BLaER1 treated with 17β-estradiol and CSF1 and Interleukin-3, amounts not matched to agents 10 nM and 100 nM (cell line): ENCODE results near the gene NBAS.
A peak's percentile ranks its signal among the peaks of the same experiment; 100 is the strongest.

Experiments
- H3K27ac ChIP-seq, 11 experiments: shearing (Covaris generic); formaldehyde crosslinking; 2 replicates each; pipeline ENCODE4 v1.8.1; 2022
- H3K27me3 ChIP-seq, 11 experiments: shearing (Covaris generic); formaldehyde crosslinking; 2 replicates each; pipeline ENCODE4 v1.8.1; 2022
- H3K36me3 ChIP-seq, 11 experiments: shearing (Covaris generic); formaldehyde crosslinking; 2 replicates each; pipeline ENCODE4 v1.8.1; 2022
- H3K4me1 ChIP-seq, 10 experiments: shearing (Covaris generic); formaldehyde crosslinking; 2 replicates each; pipeline ENCODE4 v1.8.1; 2022
- H3K4me2 ChIP-seq, 11 experiments: shearing (Covaris generic); formaldehyde crosslinking; 2 replicates each; pipeline ENCODE4 v1.8.1; 2022
- H3K4me3 ChIP-seq, 10 experiments: shearing (Covaris generic); formaldehyde crosslinking; 2 replicates each; pipeline ENCODE4 v1.8.1; 2022
- H3K9ac ChIP-seq, 11 experiments: shearing (Covaris generic); formaldehyde crosslinking; 2 replicates each; pipeline ENCODE4 v1.8.1; 2022
- H3K9me3 ChIP-seq, 11 experiments: shearing (Covaris generic); formaldehyde crosslinking; replicated peaks in 1 of 11; 2 replicates each; pipeline ENCODE4 v1.8.1; 2022
- H4K20me1 ChIP-seq, 11 experiments: shearing (Covaris generic); formaldehyde crosslinking; 2 replicates each; pipeline ENCODE4 v1.8.1; 2022
- Cebpa-rat ChIP-seq, 11 experiments: shearing (Covaris generic); IDR thresholded peaks; 2 replicates each; pipeline ENCODE4 v1.8.1; 2022

Gene NBAS

DNA sequence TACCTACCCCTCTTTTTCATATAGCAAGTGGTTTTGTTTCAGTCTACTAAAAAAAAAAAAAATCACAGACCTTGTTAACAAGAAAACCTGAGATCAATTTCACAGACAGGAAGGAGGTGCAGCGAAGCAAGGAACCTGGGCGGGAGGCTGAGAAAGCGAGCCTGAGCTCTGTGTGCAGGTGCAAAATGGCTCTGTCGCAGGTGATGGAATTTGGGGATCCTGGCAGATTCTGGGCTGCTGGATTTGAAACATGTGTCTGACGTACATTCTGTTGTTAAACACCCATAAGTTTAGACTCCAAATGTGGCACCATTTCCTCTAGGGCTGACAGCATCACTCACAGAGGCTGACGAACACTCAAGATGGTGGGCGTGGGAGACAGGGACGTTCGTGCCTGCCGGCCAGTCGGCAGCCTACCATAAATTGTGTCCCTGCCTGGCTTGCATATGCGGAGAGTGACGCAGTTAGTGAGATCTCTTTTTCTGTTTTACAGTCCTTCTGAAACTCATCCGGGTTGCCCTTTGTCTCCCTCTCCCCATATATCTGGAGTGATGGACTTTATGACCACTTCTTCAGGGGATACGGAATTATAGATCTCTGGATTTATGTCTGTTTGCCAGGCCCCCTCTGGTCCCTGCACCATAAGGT lies 21.7 kb upstream of the NBAS start:
- Histone ChIP-seq H3K4me1 (peaks cover 0 to 8% (median 0%) of the 10 kb centered on the region in 10 experiments; a peak in 5 of 20 replicates), H3K27me3 (no peaks in the 10 kb centered on the region), H3K4me2 (peak overlapping the region in 3 of 11 experiments; percentile 12 to 21 (median 16); a peak in 2 of 22 replicates), H3K4me3 (no peak overlapping the region), H3K9me3 (no peaks in the 10 kb centered on the region), H3K9ac (no peak overlapping the region), H3K27ac (no peak overlapping the region), H4K20me1 (no peaks in the 10 kb centered on the region), H3K36me3 (no peaks in the 10 kb centered on the region)
- no peak for TF ChIP-seq Cebpa-rat (IDR thresholded peaks at IDR 0.05)

DNA sequence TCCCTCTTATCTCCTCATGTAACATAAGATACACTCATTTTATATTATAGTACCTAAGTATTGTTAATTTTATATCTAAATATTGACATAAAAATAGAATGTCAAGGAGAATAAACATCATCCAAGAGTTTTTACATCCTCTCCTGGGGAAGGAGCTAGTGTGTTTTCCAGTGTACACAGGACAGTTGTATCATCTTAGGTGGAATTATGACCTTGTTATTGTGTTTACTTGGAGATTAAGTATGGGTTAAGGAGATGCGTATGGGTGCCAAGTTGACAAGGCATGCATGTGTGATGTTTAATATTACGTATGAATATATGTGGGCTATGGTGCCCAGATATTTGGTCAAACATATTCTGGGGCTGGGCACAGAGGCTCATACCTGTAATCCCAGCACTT lies 19.3 kb upstream of the NBAS start:
- Histone ChIP-seq H3K9ac (no peak overlapping the region), H3K4me1 (peaks cover 0 to 16% (median 4%) of the 10 kb centered on the region in 10 experiments; a peak in 11 of 20 replicates), H3K36me3 (no peaks in the 10 kb centered on the region), H3K4me3 (no peak overlapping the region), H3K9me3 (no peaks in the 10 kb centered on the region), H4K20me1 (no peaks in the 10 kb centered on the region), H3K27ac (no peak overlapping the region), H3K27me3 (no peaks in the 10 kb centered on the region), H3K4me2 (no peak overlapping the region)
- TF ChIP-seq Cebpa-rat (IDR thresholded peaks at IDR 0.05), result no peak

DNA sequence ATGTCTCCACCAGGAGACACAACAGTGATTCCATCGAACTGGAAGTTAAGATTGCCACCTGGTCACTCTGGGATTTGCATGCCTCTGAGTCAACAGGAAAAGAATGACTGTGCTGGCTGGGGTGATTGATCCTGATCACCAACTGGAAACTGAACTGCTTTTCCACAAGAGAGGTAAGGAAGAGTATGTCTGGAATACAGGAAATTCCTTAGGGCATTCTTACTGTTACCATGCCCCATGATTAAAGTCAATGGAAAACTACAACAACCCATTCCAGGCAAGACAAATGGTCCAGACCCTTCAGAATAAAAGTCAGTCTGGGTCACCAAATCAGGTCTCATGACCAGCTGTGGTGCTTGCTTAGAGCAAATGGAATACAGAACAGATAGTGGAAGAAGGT lies 18.5 kb upstream of the NBAS start:
- Histone ChIP-seq H3K9ac (no peak overlapping the region), H3K36me3 (no peaks in the 10 kb centered on the region), H3K4me1 (peaks cover 0 to 24% (median 11%) of the 10 kb centered on the region in 10 experiments; a peak in 12 of 20 replicates), H3K27ac (no peak overlapping the region), H3K27me3 (no peaks in the 10 kb centered on the region), H3K4me2 (no peak overlapping the region), H4K20me1 (no peaks in the 10 kb centered on the region), H3K9me3 (no peaks in the 10 kb centered on the region), H3K4me3 (no peak overlapping the region)
- TF ChIP-seq Cebpa-rat (IDR thresholded peaks at IDR 0.05), result no peak

DNA sequence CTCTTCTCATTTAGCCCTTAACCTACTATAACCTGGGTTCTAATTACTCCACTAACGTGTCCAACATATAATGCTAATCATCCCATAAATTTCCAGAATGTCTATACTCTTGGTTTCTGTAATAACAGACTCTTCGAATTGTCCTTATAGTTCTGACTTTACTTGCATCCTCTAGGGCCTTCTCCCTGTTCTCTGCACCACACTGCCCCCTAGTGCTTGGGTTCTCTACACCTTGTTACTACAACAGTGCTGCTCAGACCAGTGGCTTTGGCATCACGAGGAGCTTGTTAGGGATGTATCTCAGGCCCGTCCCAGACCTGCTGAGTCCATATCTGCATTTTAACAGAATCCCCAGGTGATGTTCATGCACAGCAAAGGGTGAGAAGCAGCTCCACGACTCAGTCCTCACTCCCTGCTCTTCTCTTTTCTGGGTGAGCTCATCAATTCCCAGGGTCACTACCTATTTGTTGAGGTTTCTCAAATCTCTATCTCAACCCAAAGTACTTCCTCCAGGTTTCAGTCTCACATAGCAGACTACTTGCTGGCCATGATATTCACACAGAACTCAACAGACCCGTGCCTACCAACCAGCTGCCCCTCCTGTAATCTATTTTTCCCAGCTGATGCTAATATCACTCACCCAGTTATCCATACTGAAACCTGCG lies 16.1 kb upstream of the NBAS start:
- Histone ChIP-seq H3K4me2 (no peak overlapping the region), H3K4me3 (no peak overlapping the region), H3K4me1 (peaks cover 0 to 22% (median 11%) of the 10 kb centered on the region in 10 experiments; a peak in 12 of 20 replicates), H3K27me3 (no peaks in the 10 kb centered on the region), H3K9ac (no peak overlapping the region), H3K9me3 (no peaks in the 10 kb centered on the region), H3K36me3 (no peaks in the 10 kb centered on the region), H3K27ac (no peak overlapping the region), H4K20me1 (no peaks in the 10 kb centered on the region)
- TF ChIP-seq Cebpa-rat (IDR thresholded peaks at IDR 0.05), result no peak

DNA sequence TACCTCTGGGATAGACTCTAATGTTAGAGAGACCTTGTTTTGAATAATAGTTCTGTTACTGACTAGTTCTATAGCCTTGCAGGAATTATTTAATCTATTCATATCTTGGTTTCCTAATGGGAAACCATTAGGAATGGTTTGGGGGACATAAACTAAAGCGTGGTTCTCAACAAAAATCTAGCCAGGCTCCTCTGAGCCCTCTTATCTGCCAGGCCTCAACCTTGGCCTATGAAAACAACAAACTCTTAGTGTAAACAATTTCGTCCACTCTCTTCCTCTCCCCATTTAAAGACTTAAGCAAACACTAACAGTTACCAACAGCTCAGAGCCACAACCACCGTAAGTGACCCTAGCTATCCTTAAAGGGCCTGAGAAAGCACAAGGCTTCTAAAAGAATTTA lies 10.6 kb upstream of the NBAS start:
- H3K27me3 ChIP-seq, result no peaks in the 10 kb centered on the region; a peak in 1 of 22 replicates
- no peak overlapping the region for H3K9ac ChIP-seq
- no peaks in the 10 kb centered on the region for H3K36me3 ChIP-seq
- no peaks in the 10 kb centered on the region for H4K20me1 ChIP-seq
- no peak overlapping the region for H3K4me2 ChIP-seq
- no peak overlapping the region for H3K4me3 ChIP-seq
- H3K27ac ChIP-seq, result no peak overlapping the region
- peaks cover 0 to 22% (median 11%) of the 10 kb centered on the region in 10 experiments; a peak in 12 of 20 replicates for H3K4me1 ChIP-seq
- no peak for TF ChIP-seq Cebpa-rat (IDR thresholded peaks at IDR 0.05)
- H3K9me3 ChIP-seq, result no peaks in the 10 kb centered on the region

DNA sequence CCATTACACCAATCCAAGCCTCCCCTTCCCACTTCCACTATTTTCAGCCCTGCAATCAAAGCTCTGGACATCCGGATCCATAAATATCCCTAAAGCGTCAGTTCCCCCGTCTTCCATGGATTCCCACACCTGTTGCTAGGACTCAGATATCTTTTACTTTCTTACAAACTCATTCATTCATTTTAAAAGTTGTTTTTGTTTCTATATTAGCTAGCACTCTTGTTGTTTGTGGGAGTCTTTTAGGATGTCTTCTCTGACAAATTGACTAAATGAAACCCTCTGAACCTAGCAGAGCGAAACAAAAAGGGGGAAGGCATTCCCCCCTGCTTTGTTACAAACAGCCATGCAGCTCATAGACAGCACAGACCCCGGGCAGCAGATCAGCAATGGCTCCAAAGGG lies 9.0 kb upstream of the NBAS start:
- no peak for TF ChIP-seq Cebpa-rat (IDR thresholded peaks at IDR 0.05)
- H3K9ac ChIP-seq, result no peak overlapping the region

DNA sequence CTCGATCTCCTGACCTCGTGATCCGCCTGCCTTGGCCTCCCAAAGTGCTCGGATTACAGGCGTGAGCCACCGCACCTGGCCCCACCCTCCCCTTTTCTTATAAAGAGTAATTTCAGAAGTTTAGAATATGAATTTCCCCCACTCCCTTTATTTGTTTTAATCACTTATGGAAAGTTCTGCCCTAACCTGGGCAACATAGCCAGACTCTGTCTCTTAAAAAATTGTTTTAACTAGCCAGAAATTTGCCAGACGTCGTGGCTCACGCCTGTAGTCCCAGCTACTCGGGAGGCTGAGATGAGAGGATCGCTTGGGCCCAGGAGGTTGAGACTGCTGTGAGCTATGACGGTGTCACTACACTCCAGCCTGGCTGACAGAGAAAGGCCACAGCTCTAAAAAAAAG lies 7.7 kb upstream of the NBAS start:
- no peak for TF ChIP-seq Cebpa-rat (IDR thresholded peaks at IDR 0.05)
- no peak overlapping the region for H3K27ac ChIP-seq
- H3K4me2 ChIP-seq, result no peak overlapping the region
- no peak overlapping the region for H3K9ac ChIP-seq
- H3K27me3 ChIP-seq, result no peaks in the 10 kb centered on the region; a peak in 1 of 22 replicates
- H3K36me3 ChIP-seq, result no peaks in the 10 kb centered on the region
- H4K20me1 ChIP-seq, result no peaks in the 10 kb centered on the region
- no peak overlapping the region for H3K4me3 ChIP-seq
- H3K4me1 ChIP-seq, result no peaks in the 10 kb centered on the region
- H3K9me3 ChIP-seq, result no peaks in the 10 kb centered on the region

More for the DNA sequence above, 9.0 kb upstream of the NBAS start:
- no peak overlapping the region for H3K27ac ChIP-seq
- no peaks in the 10 kb centered on the region for H4K20me1 ChIP-seq
- no peak overlapping the region for H3K4me2 ChIP-seq
- H3K27me3 ChIP-seq, result no peaks in the 10 kb centered on the region; a peak in 1 of 22 replicates
- no peak overlapping the region for H3K4me3 ChIP-seq
- H3K36me3 ChIP-seq, result no peaks in the 10 kb centered on the region
- peaks cover 0 to 9% (median 3%) of the 10 kb centered on the region in 10 experiments; a peak in 12 of 20 replicates for H3K4me1 ChIP-seq
- no peaks in the 10 kb centered on the region for H3K9me3 ChIP-seq

DNA sequence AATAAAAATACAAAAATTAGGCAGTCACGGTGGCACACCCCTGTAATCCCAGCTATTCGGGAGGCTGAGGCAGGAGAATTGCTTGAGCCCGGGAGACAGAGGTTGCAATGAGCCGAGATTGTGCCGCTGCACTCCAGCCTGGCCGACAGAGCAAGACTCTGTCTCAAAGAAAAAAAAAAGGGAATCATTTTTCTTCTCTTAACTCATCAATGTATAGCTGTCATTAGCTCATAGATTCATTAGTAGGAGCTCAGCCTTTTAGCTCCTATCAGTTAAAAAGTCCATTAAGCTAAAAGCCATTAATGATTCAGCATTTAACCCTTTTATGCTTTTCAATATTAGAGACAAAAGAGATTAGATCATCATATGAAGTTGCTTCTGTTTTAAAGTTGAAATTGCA lies 5.8 kb upstream of the NBAS start:
- Histone ChIP-seq H3K4me2 (no peak overlapping the region), H3K27me3 (no peaks in the 10 kb centered on the region; a peak in 1 of 22 replicates), H4K20me1 (no peaks in the 10 kb centered on the region), H3K4me1 (peaks cover 0 to under 1% (median 0%) of the 10 kb centered on the region in 10 experiments; a peak in 2 of 20 replicates), H3K9ac (no peak overlapping the region), H3K36me3 (no peaks in the 10 kb centered on the region), H3K4me3 (no peak overlapping the region), H3K9me3 (no peaks in the 10 kb centered on the region), H3K27ac (no peak overlapping the region)
- no peak for TF ChIP-seq Cebpa-rat (IDR thresholded peaks at IDR 0.05)

DNA sequence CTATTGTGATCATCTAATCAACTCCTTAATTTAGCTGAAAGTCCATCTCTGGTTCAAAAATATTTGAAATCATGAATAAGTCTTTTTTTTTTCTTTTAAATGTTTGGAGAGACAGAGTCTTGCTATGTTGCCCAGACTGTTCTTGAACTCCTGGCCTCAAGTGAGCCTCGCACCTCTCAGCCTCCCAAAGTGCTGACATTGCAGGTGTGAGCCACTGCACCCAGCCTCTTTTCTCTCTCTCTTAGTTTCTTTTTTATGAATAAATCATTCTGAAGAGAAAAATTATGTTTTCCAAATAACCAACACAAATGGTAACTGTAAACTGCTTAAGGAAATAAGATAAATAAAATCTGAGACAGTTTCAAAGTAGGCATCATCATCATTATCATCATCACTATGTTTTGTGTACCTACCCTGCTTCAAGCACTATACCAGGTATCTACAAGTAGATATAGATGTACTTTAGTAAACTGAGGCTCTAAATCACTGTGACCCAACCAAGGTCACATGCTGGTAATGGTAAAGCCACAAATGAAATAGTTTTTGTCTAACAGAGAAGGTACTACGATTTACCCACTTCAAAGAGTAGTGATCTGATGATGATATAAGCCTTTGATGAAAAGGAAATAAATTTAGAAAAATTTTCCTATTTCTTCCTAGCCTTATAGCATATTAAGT lies 5.0 kb upstream of the NBAS start:
- Histone ChIP-seq H3K27ac (no peak overlapping the region), H3K27me3 (no peaks in the 10 kb centered on the region; a peak in 1 of 22 replicates), H3K9me3 (no peaks in the 10 kb centered on the region), H3K9ac (no peak overlapping the region), H3K4me2 (no peak overlapping the region), H3K4me1 (peaks cover 0 to 6% (median 0%) of the 10 kb centered on the region in 10 experiments; a peak in 7 of 20 replicates), H4K20me1 (no peaks in the 10 kb centered on the region), H3K36me3 (no peaks in the 10 kb centered on the region), H3K4me3 (no peak overlapping the region)
- no peak for TF ChIP-seq Cebpa-rat (IDR thresholded peaks at IDR 0.05)
